ENCODE measurements around the gene FUT3.
"Not testable (repeated sequence)": the region's sequence is repeated elsewhere in the genome, so short reads cannot be mapped to it uniquely, and the experiment has no call there.

The FUT3 gene

GRCh38 chr19:5847846-5848245 lies 3.4 kb downstream of the FUT3 start:
- not testable (repeated sequence) for DNase-seq (ENCODE audit: low read depth)

GRCh38 chr19:5844456-5845433 lies 6.5 kb downstream of the FUT3 start:
- no peak for DNase-seq (ENCODE audit: low read depth)

- no peak for DNase-seq (ENCODE audit: low read depth)
These were observed 7.8 kb downstream of the FUT3 start for GRCh38 chr19:5843295-5843927.

GRCh38 chr19:5841735-5842111 lies 9.5 kb downstream of the FUT3 start:
- DNase-seq (ENCODE audit: low read depth) = not testable (repeated sequence)

- DNase-seq (ENCODE audit: low read depth) = no peak
These were observed 11.9 kb downstream of the FUT3 start, which contains the start of gene FUT6 for GRCh38 chr19:5839065-5840017. Gene FUT6, minus strand, starts transcription at chr19:5839702. Its CDS starts 7,135 bp downstream, at chr19:5832567.

- no peak for DNase-seq (ENCODE audit: low read depth)
These were observed 12.7 kb downstream of the FUT3 start for GRCh38 chr19:5838353-5839064.

GRCh38 chr19:5837761-5838352 lies 13.4 kb downstream of the FUT3 start:
- no peak for DNase-seq (ENCODE audit: low read depth)

- no peak for DNase-seq (ENCODE audit: low read depth)
These were observed 18.6 kb downstream of the FUT3 start for GRCh38 chr19:5832527-5833216.

GRCh38 chr19:5832061-5832460 lies 19.2 kb downstream of the FUT3 start:
- DNase-seq (ENCODE audit: low read depth) = no peak

- no peak for DNase-seq (ENCODE audit: low read depth)
These were observed 20.1 kb downstream of the FUT3 start for GRCh38 chr19:5831159-5831558.

- no peak for DNase-seq (ENCODE audit: low read depth)
These were observed 21.5 kb downstream of the FUT3 start for GRCh38 chr19:5829567-5830310.

- DNase-seq (ENCODE audit: low read depth) = no peak
These were observed 22.3 kb downstream of the FUT3 start for GRCh38 chr19:5828661-5829566.

- peak; percentile 46 for DNase-seq (ENCODE audit: low read depth)
These were observed 23.2 kb downstream of the FUT3 start for GRCh38 chr19:5827891-5828660.

- no peak for DNase-seq (ENCODE audit: low read depth)
These were observed 23.8 kb downstream of the FUT3 start for GRCh38 chr19:5827342-5827890.

GRCh38 chr19:5826531-5827341 lies 24.5 kb downstream of the FUT3 start:
- DNase-seq (ENCODE audit: low read depth) = no peak

GRCh38 chr19:5825178-5825577 lies 26.1 kb downstream of the FUT3 start:
- no peak for DNase-seq (ENCODE audit: low read depth)

- DNase-seq (ENCODE audit: low read depth) = no peak
These were observed 26.5 kb downstream of the FUT3 start for GRCh38 chr19:5824751-5825150.
